Measurements from ENCODE around the gene IFNGR1. TPM values are rescaled to one million over a fixed set of nuclear protein-coding genes. Genes with fewer than 3 reads are reported as not detected.

Gene IFNGR1
- total RNA-seq, 4 donors from 2014 or later: 104 to 261 (median 147) TPM

DNA sequence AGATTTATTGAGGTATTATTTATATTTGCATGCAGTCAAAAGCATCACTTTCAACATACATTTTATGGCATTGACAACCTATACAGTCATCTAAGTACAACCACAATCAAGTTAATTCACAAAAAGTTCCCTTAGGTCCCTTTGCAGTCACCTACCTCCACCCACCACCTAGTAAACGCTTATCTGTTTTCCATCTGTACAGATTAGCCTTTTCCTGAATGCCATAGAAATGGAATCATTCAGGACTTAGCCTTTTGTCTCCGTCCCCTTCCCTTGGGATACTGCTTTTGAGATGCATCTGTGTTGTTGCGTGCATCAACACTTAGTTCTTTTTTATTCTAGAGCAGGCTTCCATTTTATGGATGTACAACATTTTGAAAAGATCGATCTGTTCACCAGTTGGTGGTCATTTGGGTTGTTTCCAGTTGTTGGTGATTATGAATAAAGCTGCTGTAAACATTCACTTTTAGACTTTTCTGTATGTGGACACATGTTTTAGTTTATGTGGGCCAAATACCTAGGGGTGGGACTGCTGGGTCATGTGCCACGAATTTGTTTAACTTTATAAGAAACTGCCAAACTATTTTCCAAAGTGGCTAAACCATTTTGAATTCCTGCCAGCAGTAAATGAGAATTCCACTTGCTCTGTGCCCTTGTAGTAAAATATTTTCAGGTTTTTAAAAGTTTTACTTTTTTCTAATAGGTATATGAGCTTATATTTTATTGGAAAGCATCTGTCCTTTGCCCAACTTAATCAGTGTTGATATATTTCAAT is 17.6 kb upstream of the IFNGR1 start:
- ATAC-seq (ENCODE audit: low FRiP score) (no peak), DNase-seq (ENCODE audit: low spot score) (no peak)
- TF ChIP-seq, protein P1, sequence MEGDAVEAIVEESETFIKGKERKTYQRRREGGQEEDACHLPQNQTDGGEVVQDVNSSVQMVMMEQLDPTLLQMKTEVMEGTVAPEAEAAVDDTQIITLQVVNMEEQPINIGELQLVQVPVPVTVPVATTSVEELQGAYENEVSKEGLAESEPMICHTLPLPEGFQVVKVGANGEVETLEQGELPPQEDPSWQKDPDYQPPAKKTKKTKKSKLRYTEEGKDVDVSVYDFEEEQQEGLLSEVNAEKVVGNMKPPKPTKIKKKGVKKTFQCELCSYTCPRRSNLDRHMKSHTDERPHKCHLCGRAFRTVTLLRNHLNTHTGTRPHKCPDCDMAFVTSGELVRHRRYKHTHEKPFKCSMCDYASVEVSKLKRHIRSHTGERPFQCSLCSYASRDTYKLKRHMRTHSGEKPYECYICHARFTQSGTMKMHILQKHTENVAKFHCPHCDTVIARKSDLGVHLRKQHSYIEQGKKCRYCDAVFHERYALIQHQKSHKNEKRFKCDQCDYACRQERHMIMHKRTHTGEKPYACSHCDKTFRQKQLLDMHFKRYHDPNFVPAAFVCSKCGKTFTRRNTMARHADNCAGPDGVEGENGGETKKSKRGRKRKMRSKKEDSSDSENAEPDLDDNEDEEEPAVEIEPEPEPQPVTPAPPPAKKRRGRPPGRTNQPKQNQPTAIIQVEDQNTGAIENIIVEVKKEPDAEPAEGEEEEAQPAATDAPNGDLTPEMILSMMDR (IDR thresholded peaks at IDR 0.05): no peak

DNA sequence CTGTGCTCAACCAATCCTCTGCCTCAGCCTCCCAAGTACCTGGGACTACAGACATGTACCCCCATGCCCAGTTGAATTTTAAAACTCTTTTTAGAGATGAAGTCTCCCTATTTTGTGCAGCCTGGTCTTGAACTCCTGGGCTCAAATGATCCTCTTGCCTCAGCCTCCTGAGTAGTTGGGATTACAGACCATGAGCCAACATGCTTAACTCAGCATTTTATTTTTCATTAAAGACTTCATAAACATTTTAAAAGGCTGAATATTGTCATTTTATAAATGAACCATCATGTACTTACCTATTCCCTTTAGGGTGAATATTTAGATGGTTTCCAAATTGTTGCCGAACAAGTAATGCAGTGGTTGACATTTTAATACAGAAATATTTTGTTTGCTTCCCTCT is 16.5 kb upstream of the IFNGR1 start:
- ATAC-seq (ENCODE audit: low FRiP score): no peak
- TF ChIP-seq, protein P1 (IDR thresholded peaks at IDR 0.05): no peak

DNA sequence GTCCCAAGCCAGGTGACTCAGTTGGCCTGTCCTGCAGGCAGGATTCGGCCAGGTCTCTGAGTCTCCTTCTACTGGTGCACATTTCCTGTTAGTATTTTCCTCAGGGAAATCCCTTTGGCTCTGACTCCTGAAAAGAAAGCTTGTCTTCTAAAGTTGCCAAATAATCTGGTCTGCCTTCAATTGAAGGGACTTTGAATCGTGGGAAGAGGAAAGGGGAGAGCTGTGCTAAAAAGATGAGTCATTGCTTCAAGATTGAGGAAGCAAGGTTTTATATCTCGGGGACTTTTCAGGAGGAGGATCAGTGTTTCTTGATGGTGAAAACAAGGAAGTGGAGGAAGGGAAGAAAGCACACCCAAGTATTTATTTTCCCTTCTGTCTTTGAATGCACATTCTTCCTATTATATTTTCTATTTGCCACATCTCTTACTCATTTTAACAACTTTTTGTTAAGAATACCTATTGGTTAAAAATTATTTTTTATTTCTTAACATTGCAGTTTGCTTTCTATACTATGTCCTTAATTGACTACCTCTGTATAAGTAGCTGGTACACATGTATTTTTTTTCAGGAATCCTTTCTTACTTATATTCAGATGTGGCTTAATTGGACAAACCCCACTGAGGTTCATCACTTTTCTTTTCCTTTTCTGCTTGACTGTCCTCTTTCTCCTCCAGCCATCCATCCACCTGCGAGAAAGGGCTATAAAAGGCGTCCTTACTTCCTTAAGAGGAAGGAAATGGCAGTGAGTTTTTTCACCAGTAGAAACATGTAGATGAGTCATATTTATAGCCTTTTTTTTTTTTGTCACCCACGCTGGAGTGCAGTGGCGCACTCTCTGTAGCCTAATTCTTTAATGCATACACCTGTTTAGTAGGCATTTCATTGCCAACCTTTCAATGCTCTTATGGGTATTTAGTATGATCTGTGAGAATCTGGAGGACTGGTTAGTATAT is 15.0 kb upstream of the IFNGR1 start:
- peak; percentile 90 for ATAC-seq (ENCODE audit: low FRiP score)
- TF ChIP-seq, protein P1 (IDR thresholded peaks at IDR 0.05): no peak
- DNase-seq (ENCODE audit: low spot score): no peak

More for the DNA sequence above, 16.5 kb upstream of the IFNGR1 start:
- DNase-seq (ENCODE audit: low spot score): no peak

DNA sequence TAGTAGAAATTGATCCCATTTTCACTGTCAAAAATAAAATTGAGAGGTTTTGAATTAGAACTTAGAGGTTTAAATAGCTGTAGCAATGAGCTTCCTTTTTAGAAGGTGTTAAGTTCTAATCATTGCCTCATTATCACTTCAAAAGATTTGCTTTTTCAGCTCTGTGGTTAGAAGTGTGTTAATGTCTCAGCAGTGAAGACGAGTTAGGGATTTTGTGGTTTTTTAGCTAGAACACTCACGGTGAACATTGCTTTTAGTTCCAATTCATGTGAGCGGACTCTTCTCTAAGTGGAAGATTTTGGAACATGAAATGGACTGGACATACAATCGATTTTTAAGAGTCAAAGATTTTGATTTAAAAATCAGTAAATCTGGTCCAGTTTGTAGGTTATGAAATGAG is 12.7 kb upstream of the IFNGR1 start:
- no peak for DNase-seq (ENCODE audit: low spot score)
- no peak for ATAC-seq (ENCODE audit: low FRiP score)
- TF ChIP-seq, protein P1 (IDR thresholded peaks at IDR 0.05): no peak

DNA sequence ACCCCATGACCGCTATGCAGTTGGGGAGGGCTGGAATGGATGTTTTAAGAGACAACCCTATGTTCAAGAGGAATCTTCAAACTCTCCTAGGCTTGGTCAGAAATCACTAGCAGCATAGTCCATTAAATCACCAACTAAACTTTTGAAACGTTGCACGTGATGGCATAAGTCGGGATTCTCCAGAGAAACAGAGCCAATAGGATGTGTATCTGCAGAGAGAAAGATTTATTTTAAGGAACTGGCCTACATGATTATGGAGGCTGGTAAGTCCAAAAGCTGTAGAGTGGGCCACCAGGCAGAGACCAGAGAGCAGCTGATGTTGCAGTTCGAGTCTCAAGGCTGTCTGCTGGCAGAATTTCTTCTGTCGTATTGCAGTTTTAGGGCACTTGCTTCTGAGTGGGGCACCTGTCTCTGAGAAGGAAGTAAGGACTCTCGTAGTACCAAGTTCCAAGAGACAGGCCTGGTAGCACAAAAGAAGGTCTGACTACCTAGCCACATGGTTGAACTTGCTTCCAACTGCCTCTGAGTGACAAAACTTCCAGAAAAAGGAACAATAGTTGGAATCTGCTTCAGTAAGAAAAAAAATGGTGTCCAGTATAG is 11.9 kb upstream of the IFNGR1 start:
- ATAC-seq (ENCODE audit: low FRiP score): no peak
- DNase-seq (ENCODE audit: low spot score): no peak
- TF ChIP-seq, protein P1 (IDR thresholded peaks at IDR 0.05): no peak

DNA sequence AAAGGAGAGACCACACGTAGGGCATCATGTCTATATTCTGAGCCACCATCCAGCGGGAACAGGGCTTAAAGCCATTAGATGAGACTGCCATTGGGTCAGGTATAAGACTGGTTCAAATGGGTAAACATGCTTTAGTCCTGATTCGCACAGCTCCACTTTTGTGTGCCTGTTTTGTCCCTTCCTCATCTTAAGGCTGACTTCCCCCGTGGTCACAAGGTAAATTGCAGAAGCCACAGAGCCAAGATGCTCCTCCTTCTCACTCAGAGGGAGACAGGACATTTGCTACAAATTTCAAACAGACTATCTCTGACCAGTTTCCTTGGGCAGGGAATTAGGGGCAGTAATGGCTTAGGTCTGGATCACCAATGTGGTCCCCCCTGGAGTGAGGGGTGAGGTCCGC is 11.4 kb upstream of the IFNGR1 start:
- TF ChIP-seq, protein P1 (IDR thresholded peaks at IDR 0.05): no peak
- DNase-seq (ENCODE audit: low spot score) (no peak), ATAC-seq (ENCODE audit: low FRiP score) (no peak)

Measured in omental fat pad (tissue), 4 donors.